ENCODE measurements around the gene FDPS. TPM values are rescaled to one million over a fixed set of nuclear protein-coding genes. Genes with fewer than 3 reads are reported as not detected.

FDPS gene
- total and polyA plus RNA-seq, 2 experiments from 2014 or later = 284 to 347 TPM

DNA sequence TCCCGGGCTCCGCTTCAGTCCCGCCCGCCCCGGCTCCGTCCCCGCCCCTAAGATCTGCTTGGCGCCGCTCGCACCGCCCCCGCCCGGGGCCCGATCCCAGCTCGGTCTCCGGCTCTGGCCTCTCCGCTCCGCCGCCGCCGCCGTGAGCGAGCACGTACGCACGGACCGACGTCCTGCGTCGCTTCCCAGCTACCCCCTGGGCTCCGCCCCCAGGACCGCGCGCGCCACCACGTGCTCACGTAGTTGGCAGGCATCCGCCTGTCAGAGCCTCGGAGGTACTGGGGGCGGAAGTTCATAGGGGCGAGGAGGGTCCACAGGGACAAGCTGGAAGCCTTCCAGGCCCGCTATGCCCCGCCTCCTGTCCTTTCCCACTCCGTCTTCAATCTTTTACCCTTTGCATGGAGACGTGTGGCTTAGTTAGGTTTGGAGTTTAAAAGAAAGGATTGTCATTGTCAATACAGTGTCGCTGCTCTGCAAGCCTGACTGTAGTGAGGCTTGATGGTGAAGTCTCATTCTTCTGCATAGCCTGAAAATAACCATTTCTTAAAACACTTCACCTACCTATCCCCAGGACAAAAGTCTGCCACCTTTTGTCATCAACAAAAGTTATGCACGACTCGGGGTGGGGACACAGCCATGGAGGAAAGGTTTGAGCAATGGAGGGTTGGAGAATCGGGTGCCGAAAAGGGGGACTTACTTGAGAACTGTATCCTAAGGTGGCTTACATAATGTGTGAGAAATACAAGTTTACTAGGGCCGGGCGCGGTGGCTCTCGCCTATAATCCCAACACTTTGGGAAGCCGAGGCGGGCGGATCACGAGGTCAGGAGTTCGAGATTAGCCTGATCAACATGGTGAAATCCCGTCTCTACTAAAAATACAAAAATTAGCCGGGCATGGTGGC is 35.1 kb upstream of the FDPS start, which contains the start of gene CLK2:
CLK2 (minus strand) TSS at position 162 of the 903 bp plus-strand sequence. CDS start 2,527 bp downstream, outside the sequence.
- Histone ChIP-seq H3K27me3 (no peaks in the 10 kb centered on the region), H4K20me1 (ENCODE audit: insufficient read depth, poor library complexity, severe bottlenecking) (peaks cover 14% of the 10 kb centered on the region), H3K79me2 (peaks cover 38% of the 10 kb centered on the region), H3K9me2 (replicated peaks; ENCODE audit: insufficient read depth) (no peaks in the 10 kb centered on the region), H3K4me3 (peak within 1 kb of the TSS; percentile 57), H3K4me1 (ENCODE audit: insufficient read depth) (peaks cover 11% of the 10 kb centered on the region), H2AFZ (peak within 1 kb of the TSS; percentile 46), H3K36me3 (replicated peaks; ENCODE audit: insufficient read depth, low read depth) (no peaks in the 10 kb centered on the region), H3K9me3 (ENCODE audit: low read depth) (no peaks in the 10 kb centered on the region), H3K27ac (peak within 1 kb of the TSS; percentile 98), H3K4me2 (peak within 1 kb of the TSS; percentile 72)
- TF ChIP-seq EZH2phosphoT487 (IDR thresholded peaks at IDR 0.05; ENCODE audit: low read depth, severe bottlenecking, unreplicated experiment) (no peak), EZH2 (IDR thresholded peaks at IDR 0.05; ENCODE audit: borderline replicate concordance) (no peak)
- DNase-seq (ENCODE audit: low spot score) = peak; percentile 98
- 22% methylated on average over 50 of the region's 61 CpGs for WGBS (ENCODE audit: low lambda C conversion rate, missing lambda C conversion rate)

DNA sequence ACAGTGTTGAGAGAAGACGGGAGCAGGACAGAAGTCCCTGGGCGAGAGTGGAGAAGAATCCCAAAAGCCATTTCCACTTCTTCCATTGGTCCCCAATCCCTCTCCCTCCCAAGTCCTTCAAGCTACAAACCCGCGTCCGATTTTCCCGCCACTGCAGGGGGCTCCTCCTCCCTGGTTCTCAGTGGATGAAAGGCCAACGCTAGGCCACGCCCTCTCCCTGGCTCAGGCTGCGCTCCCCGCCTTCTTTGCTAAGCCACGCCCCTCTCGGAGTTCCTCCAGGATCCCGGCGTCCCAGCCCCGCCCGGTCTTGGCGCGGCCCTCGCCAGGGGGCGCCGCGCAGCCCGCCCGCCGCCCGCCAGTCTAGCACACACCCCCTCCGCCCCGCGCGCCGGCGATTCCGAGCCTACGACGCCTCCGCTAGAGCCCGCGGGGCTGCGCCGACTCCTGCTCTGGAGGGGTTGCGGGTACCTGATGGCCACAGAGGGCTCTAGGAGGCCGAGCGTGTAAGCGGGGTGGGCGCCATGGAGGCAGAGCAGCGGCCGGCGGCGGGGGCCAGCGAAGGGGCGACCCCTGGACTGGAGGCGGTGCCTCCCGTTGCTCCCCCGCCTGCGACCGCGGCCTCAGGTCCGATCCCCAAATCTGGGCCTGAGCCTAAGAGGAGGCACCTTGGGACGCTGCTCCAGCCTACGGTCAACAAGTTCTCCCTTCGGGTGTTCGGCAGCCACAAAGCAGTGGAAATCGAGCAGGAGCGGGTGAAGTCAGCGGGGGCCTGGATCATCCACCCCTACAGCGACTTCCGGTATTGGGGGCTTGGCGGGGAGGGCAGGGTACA is 31.4 kb upstream of the FDPS start, which contains the start of gene HCN3:
HCN3 (plus strand) TSS at position 394 of the 832 bp plus-strand sequence; CDS start at position 522, 128 bp downstream.
- 2% methylated on average over 49 of the region's 68 CpGs for WGBS (ENCODE audit: low lambda C conversion rate, missing lambda C conversion rate)
- peak; percentile 100 for DNase-seq (ENCODE audit: low spot score)
- no peaks in the 10 kb centered on the region for H3K9me2 ChIP-seq (replicated peaks; ENCODE audit: insufficient read depth)
- peak within 1 kb of the TSS; percentile 96 for H3K4me2 ChIP-seq
- peak within 1 kb of the TSS; percentile 62 for H3K4me3 ChIP-seq
- no peaks in the 10 kb centered on the region for H3K27me3 ChIP-seq
- peak within 1 kb of the TSS; percentile 95 for H2AFZ ChIP-seq
- peaks cover 6% of the 10 kb centered on the region for H3K79me2 ChIP-seq
- no peaks in the 10 kb centered on the region for H3K9me3 ChIP-seq (ENCODE audit: low read depth)
- H3K27ac ChIP-seq = peak within 1 kb of the TSS; percentile 64
- H3K36me3 ChIP-seq (replicated peaks; ENCODE audit: insufficient read depth, low read depth) = no peaks in the 10 kb centered on the region
- H4K20me1 ChIP-seq (ENCODE audit: insufficient read depth, poor library complexity, severe bottlenecking) = peaks cover 3% of the 10 kb centered on the region
- no peak for TF ChIP-seq EZH2 (IDR thresholded peaks at IDR 0.05; ENCODE audit: borderline replicate concordance)
- TF ChIP-seq, protein P1, sequence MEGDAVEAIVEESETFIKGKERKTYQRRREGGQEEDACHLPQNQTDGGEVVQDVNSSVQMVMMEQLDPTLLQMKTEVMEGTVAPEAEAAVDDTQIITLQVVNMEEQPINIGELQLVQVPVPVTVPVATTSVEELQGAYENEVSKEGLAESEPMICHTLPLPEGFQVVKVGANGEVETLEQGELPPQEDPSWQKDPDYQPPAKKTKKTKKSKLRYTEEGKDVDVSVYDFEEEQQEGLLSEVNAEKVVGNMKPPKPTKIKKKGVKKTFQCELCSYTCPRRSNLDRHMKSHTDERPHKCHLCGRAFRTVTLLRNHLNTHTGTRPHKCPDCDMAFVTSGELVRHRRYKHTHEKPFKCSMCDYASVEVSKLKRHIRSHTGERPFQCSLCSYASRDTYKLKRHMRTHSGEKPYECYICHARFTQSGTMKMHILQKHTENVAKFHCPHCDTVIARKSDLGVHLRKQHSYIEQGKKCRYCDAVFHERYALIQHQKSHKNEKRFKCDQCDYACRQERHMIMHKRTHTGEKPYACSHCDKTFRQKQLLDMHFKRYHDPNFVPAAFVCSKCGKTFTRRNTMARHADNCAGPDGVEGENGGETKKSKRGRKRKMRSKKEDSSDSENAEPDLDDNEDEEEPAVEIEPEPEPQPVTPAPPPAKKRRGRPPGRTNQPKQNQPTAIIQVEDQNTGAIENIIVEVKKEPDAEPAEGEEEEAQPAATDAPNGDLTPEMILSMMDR (IDR thresholded peaks at IDR 0.05; ENCODE audit: poor library complexity) = peak; percentile 71
- peaks cover 6% of the 10 kb centered on the region for H3K4me1 ChIP-seq (ENCODE audit: insufficient read depth)

DNA sequence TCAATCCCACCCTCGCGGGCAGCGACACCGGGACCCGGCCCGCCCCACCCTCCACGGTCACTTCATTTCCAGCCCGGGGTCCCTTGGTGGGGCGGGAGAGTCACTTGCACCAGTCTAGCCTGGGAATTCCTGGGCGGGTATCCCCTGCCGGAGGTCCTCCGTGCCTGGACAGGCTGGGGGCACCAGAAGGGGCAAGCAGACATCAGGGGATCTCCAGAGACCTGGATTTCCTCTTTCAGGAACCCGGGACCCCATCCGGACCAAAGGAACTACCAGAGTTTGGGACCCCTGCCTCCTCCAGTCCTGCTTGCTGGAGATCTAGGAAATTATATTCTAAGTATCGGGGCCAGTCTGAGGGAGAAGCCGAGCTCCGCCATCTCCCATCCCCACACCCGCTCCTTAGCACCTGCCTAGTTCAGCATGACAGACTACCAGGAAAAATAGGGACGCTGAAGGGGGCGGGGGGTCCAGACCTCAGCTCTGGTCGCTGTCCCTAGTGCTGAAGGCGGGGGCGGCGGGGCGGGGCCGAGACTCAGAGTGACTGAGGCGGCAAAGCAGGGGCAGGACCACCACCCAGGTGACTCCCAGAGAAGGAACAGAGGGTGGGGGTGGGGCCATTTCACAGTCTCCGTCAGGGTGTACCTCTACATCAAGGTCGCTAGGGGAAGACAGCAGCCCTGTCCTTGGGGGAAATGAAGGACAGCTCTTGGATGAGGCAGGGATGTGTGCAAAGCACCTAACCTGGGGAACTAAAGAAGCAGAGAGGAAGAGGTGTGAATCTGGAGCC is 30.6 kb upstream of the FDPS start:
- peaks cover 4% of the 10 kb centered on the region for H3K4me1 ChIP-seq (ENCODE audit: insufficient read depth)
- no peaks in the 10 kb centered on the region for H4K20me1 ChIP-seq (ENCODE audit: insufficient read depth, poor library complexity, severe bottlenecking)
- DNase-seq (ENCODE audit: low spot score) = peak; percentile 85
- no peaks in the 10 kb centered on the region for H3K9me2 ChIP-seq (replicated peaks; ENCODE audit: insufficient read depth)
- peak overlapping the region; percentile 96 for H3K4me2 ChIP-seq
- peak overlapping the region; percentile 62 for H3K4me3 ChIP-seq
- H2AFZ ChIP-seq = peak overlapping the region; percentile 95
- WGBS (ENCODE audit: low lambda C conversion rate, missing lambda C conversion rate) = 2% methylated on average over 26 of the region's 29 CpGs
- TF ChIP-seq EZH2phosphoT487 (IDR thresholded peaks at IDR 0.05; ENCODE audit: low read depth, severe bottlenecking, unreplicated experiment) = no peak
- no peak for TF ChIP-seq EZH2 (IDR thresholded peaks at IDR 0.05; ENCODE audit: borderline replicate concordance)
- TF ChIP-seq, protein P1 (IDR thresholded peaks at IDR 0.05; ENCODE audit: poor library complexity) = no peak
- peak overlapping the region; percentile 64 for H3K27ac ChIP-seq
- no peaks in the 10 kb centered on the region for H3K27me3 ChIP-seq
- H3K9me3 ChIP-seq (ENCODE audit: low read depth) = no peaks in the 10 kb centered on the region
- H3K36me3 ChIP-seq (replicated peaks; ENCODE audit: insufficient read depth, low read depth) = no peaks in the 10 kb centered on the region
- no peaks in the 10 kb centered on the region for H3K79me2 ChIP-seq
